C4-2B (cell line): ENCODE measurements around the gene PRTFDC1.

ENCODE experiments used
- CTCF ChIP-seq: fragments of 450-650 bp; conservative IDR thresholded peaks from 2 replicates; pipeline ENCODE4 v1.5.1; 2017; ENCODE audit warnings: mild to moderate bottlenecking
- ZFX ChIP-seq: fragments of 450-650 bp; IDR thresholded peaks from 2 replicates; pipeline ENCODE4 v1.6.1; 2017

DNA sequence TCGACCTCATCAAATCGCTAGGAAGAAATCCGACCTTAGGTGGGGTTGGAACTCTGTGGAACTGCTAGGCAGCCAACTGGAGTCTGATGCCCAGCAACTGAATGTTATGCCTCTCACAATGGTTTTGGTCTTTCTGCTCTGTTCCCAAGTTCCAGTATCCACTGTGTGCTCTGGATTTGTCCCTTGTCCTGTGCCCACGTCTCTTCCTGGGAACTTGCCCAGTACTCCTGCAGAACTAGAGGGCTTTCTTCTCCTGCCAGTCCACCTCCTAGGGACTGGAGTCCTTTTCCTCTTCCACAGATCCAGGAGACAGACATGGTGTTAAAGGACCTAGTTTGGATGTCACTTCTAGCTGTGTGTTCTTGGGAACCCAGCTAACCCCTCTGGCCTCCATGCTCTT is 26.6 kb downstream of the PRTFDC1 start:
- TF ChIP-seq CTCF (no peak), ZFX (no peak)
